Liver (tissue), 9 donors: ENCODE measurements around the gene P2RY1. TPM values are rescaled to one million over a fixed set of nuclear protein-coding genes. Genes with fewer than 3 reads are reported as not detected.

ENCODE experiments used
- DNase-seq: peaks from one replicate; pipeline ENCODE4 v3.0.0-alpha.2; 2017; ENCODE audit warnings: low spot score
- H3K27ac ChIP-seq, 2 donors: one replicate each; pipeline ENCODE4 v1.7.0; 2013; ENCODE audit warnings: inconsistent platforms in 2 of 2, low read length in 2 of 2, control low read depth in 1 of 2, low read depth in 1 of 2, mild to moderate bottlenecking in 1 of 2
- H3K27me3 ChIP-seq, 4 donors: one replicate each; pipeline versions ENCODE4 v1.6.1 to v1.7.0; 2013; ENCODE audit warnings: low read length in 3 of 4, inconsistent platforms in 1 of 4, mild to moderate bottlenecking in 1 of 4, moderate library complexity in 1 of 4; ENCODE audit not compliant: control insufficient read depth in 4 of 4, insufficient read depth in 4 of 4
- H3K36me3 ChIP-seq, 4 donors: one replicate each; pipeline versions ENCODE4 v1.6.1 to v1.7.0; 2013; ENCODE audit warnings: low read length in 3 of 4, mild to moderate bottlenecking in 3 of 4, low read depth in 1 of 4, moderate library complexity in 1 of 4; ENCODE audit not compliant: control insufficient read depth in 4 of 4, insufficient read depth in 3 of 4
- H3K4me1 ChIP-seq, 4 donors: one replicate each; pipeline versions ENCODE4 v1.6.1 to v1.7.0; 2013; ENCODE audit warnings: low read length in 3 of 4, mild to moderate bottlenecking in 3 of 4, moderate library complexity in 1 of 4; ENCODE audit not compliant: control insufficient read depth in 4 of 4, insufficient read depth in 4 of 4
- H3K4me3 ChIP-seq, 3 donors: one replicate each; pipeline versions ENCODE4 v1.6.1 to v1.7.0; 2013; ENCODE audit warnings: low read length in 3 of 3, control low read depth in 1 of 3, low read depth in 1 of 3, mild to moderate bottlenecking in 1 of 3
- H3K9ac ChIP-seq, 2 donors: one replicate each; pipeline ENCODE4 v1.7.0; 2013; ENCODE audit warnings: low read length in 2 of 2, mild to moderate bottlenecking in 2 of 2, moderate library complexity in 2 of 2, control low read depth in 1 of 2, low read depth in 1 of 2
- H3K9me3 ChIP-seq, 4 donors: one replicate each; pipeline versions ENCODE4 v1.6.1 to v1.7.0; 2013; ENCODE audit warnings: low read length in 3 of 4; ENCODE audit not compliant: control insufficient read depth in 4 of 4
- EGR1 ChIP-seq, 2 donors: IDR thresholded peaks; 2 replicates each; pipeline ENCODE4 v1.6.1; 2016 to 2018; ENCODE audit warnings: antibody characterized with exemption in 2 of 2, low read depth in 2 of 2
- FOXA1 ChIP-seq: IDR thresholded peaks from 2 replicates; pipeline ENCODE4 v1.6.1; 2016; ENCODE audit warnings: antibody characterized with exemption
- FOXA2 ChIP-seq: IDR thresholded peaks from 2 replicates; pipeline ENCODE4 v1.6.1; 2016; ENCODE audit warnings: antibody characterized with exemption
- HNF4A ChIP-seq, 2 donors: conservative IDR thresholded peaks; 2 replicates each; pipeline ENCODE4 v1.6.1; 2016; ENCODE audit warnings: antibody characterized with exemption in 2 of 2, mild to moderate bottlenecking in 2 of 2
- JUND ChIP-seq, 2 donors: IDR thresholded peaks; 2 replicates each; pipeline ENCODE4 v1.6.1; 2016; ENCODE audit warnings: antibody characterized with exemption in 2 of 2
- NR2F2 ChIP-seq: IDR thresholded peaks from 2 replicates; pipeline ENCODE4 v1.6.1; 2016; ENCODE audit warnings: antibody characterized with exemption
- RAD21 ChIP-seq, 2 donors: IDR thresholded peaks; 2 replicates each; pipeline ENCODE4 v1.6.1; 2016; ENCODE audit warnings: antibody characterized with exemption in 2 of 2, mild to moderate bottlenecking in 2 of 2
- RXRA ChIP-seq, 2 donors: IDR thresholded peaks; 2 replicates each; pipeline ENCODE4 v1.6.1; 2017 to 2018; ENCODE audit warnings: antibody characterized with exemption in 2 of 2, mild to moderate bottlenecking in 1 of 2
- SP1 ChIP-seq: IDR thresholded peaks from 2 replicates; pipeline ENCODE4 v1.6.1; 2018; ENCODE audit warnings: antibody characterized with exemption, mild to moderate bottlenecking
- TAF1 ChIP-seq: conservative IDR thresholded peaks from 2 replicates; pipeline ENCODE4 v1.6.1; 2016; ENCODE audit warnings: antibody characterized with exemption, mild to moderate bottlenecking
- YY1 ChIP-seq: IDR thresholded peaks from 2 replicates; pipeline ENCODE4 v1.6.1; 2016; ENCODE audit warnings: antibody characterized with exemption, mild to moderate bottlenecking
- WGBS: extraction: QIAGEN DNeasy Blood & Tissue Kit; methylation state at CpG from one replicate; pipeline ENCODE4 v1.1.7; 2013; 5-methylcytosine and 5-hydroxymethylcytosine counted together
- polyA plus RNA-seq, 2 donors: library from polyadenylated mRNA; stranded (reverse) in 1 of 2; unstranded in 1 of 2; fragments of 200-250 nt in 1 of 2; fragments of >200 nt in 1 of 2; fragmentation: Nextera tagmentation in 1 of 2; extraction: Ambion mirVana in 1 of 2; gene quantifications; one replicate each; pipeline versions ENCODE4 v1.2.1 to v1.2.3, GENCODE V29; 2013 to 2015
- total RNA-seq, 2 donors: library from RNA; depleted of rRNA; stranded (reverse); fragments of >200 nt; gene quantifications; one replicate each; pipeline ENCODE4 v1.2.3, GENCODE V29; 2014
- TF ChIP-seq, protein P1 (sequence below): IDR thresholded peaks from 2 replicates; pipeline ENCODE4 v1.6.1; 2016; ENCODE audit warnings: antibody characterized with exemption, mild to moderate bottlenecking
- TF ChIP-seq, protein P2 (sequence below): IDR thresholded peaks from 2 replicates; pipeline ENCODE4 v1.6.1; 2016; ENCODE audit warnings: antibody characterized with exemption
- TF ChIP-seq, protein P3 (sequence below): IDR thresholded peaks from 2 replicates; pipeline ENCODE4 v1.6.1; 2016; ENCODE audit warnings: antibody characterized with exemption
- TF ChIP-seq, protein P4 (sequence below): IDR thresholded peaks from 2 replicates; pipeline ENCODE4 v1.6.1; 2016; ENCODE audit warnings: antibody characterized with exemption
- TF ChIP-seq, protein P5 (sequence below): fragments of 150-350 bp; IDR thresholded peaks from 2 replicates; pipeline ENCODE4 v1.5.1; 2017; ENCODE audit warnings: improper control_type of control experiment, low read depth, low read length; ENCODE audit not compliant: missing input control
- donor health status: healthy.
- donor health status: healthy.
- donor health status: healthy.
- donor health status: healthy.
- donor health status: healthy.

Gene P2RY1
- total and polyA plus RNA-seq, 4 donors: 0.54 to 7.5 (median 1.9) TPM

DNA sequence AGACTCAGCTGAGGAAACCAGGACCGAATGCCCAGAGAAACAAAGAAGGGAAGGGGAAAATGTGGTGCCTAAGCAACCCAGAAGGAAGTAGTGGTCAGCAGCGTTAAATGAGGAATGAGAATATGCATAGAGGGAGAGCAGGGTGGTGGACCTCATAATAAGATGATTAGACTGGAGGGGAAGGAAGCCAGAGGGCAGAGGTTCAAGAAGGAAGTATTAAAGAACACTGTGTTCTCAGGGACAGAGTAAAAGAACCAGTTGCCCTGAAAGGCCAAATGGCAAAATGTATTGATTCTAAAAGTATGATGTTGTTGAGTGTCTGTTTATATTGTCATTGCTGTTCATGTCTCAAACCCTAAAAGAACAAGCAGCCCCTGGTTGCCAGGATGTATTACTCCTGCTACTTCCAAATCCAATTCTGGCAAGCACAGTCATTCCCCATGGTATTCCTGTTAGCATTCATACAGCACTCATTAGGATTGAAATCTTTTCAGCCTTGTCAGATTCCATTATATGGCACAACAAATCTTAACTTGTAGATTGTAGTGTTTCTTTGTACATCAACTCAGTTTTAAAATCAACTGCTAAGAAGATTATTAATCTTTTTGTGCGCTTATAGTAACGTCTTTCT, 23.4 kb downstream of the P2RY1 start:
- no peak for DNase-seq
- no peaks in the 10 kb centered on the region for H3K9me3 ChIP-seq
- H3K9ac ChIP-seq: no peak overlapping the region
- no peaks in the 10 kb centered on the region for H3K36me3 ChIP-seq
- WGBS: 72% methylated on average over 4 of the region's 4 CpGs
- H3K27ac ChIP-seq: no peak overlapping the region
- no peak overlapping the region for H3K4me3 ChIP-seq
- H3K4me1 ChIP-seq: no peaks in the 10 kb centered on the region
- peak; percentile 88 for TF ChIP-seq NR2F2
- TF ChIP-seq, protein P1, sequence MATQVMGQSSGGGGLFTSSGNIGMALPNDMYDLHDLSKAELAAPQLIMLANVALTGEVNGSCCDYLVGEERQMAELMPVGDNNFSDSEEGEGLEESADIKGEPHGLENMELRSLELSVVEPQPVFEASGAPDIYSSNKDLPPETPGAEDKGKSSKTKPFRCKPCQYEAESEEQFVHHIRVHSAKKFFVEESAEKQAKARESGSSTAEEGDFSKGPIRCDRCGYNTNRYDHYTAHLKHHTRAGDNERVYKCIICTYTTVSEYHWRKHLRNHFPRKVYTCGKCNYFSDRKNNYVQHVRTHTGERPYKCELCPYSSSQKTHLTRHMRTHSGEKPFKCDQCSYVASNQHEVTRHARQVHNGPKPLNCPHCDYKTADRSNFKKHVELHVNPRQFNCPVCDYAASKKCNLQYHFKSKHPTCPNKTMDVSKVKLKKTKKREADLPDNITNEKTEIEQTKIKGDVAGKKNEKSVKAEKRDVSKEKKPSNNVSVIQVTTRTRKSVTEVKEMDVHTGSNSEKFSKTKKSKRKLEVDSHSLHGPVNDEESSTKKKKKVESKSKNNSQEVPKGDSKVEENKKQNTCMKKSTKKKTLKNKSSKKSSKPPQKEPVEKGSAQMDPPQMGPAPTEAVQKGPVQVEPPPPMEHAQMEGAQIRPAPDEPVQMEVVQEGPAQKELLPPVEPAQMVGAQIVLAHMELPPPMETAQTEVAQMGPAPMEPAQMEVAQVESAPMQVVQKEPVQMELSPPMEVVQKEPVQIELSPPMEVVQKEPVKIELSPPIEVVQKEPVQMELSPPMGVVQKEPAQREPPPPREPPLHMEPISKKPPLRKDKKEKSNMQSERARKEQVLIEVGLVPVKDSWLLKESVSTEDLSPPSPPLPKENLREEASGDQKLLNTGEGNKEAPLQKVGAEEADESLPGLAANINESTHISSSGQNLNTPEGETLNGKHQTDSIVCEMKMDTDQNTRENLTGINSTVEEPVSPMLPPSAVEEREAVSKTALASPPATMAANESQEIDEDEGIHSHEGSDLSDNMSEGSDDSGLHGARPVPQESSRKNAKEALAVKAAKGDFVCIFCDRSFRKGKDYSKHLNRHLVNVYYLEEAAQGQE: no peak
- TF ChIP-seq RAD21 (IDR thresholded peaks at IDR 0.05): peak in 1 of 2 donors; percentile 9
- no peaks in the 10 kb centered on the region for H3K27me3 ChIP-seq

DNA sequence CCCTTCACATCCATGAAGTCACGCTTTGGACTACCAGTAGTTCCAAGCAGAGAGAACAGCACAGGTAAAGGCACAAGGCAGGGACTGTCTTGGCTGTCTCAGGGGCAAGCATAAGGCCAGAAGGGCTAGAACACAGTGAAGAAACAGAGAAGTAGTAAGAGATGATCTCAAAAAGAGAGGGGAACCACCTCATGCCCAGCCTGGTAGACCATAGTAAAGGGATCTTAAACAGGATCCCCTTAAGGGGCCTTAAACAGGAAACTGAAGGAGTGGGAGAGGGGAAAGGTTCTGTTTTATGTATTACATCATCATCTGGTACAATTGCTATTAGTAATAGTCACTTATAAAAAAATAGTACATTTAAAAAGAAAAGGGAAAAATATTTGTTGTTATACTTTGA, 25.8 kb downstream of the P2RY1 start:
- TF ChIP-seq RXRA (IDR thresholded peaks at IDR 0.05) (no peak), YY1 (no peak), EGR1 (IDR thresholded peaks at IDR 0.05; ENCODE audit: low read depth in 2 of 2) (no peak), SP1 (no peak), JUND (IDR thresholded peaks at IDR 0.05) (no peak), TAF1 (no peak), HNF4A (conservative IDR thresholded peaks at IDR 0.05) (no peak), FOXA2 (no peak), FOXA1 (no peak), NR2F2 (no peak), RAD21 (IDR thresholded peaks at IDR 0.05) (no peak)
- TF ChIP-seq, protein P1: no peak
- TF ChIP-seq, protein P2, sequence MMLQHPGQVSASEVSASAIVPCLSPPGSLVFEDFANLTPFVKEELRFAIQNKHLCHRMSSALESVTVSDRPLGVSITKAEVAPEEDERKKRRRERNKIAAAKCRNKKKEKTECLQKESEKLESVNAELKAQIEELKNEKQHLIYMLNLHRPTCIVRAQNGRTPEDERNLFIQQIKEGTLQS: no peak
- TF ChIP-seq, protein P3, sequence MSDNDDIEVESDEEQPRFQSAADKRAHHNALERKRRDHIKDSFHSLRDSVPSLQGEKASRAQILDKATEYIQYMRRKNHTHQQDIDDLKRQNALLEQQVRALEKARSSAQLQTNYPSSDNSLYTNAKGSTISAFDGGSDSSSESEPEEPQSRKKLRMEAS: no peak
- TF ChIP-seq, protein P4, sequence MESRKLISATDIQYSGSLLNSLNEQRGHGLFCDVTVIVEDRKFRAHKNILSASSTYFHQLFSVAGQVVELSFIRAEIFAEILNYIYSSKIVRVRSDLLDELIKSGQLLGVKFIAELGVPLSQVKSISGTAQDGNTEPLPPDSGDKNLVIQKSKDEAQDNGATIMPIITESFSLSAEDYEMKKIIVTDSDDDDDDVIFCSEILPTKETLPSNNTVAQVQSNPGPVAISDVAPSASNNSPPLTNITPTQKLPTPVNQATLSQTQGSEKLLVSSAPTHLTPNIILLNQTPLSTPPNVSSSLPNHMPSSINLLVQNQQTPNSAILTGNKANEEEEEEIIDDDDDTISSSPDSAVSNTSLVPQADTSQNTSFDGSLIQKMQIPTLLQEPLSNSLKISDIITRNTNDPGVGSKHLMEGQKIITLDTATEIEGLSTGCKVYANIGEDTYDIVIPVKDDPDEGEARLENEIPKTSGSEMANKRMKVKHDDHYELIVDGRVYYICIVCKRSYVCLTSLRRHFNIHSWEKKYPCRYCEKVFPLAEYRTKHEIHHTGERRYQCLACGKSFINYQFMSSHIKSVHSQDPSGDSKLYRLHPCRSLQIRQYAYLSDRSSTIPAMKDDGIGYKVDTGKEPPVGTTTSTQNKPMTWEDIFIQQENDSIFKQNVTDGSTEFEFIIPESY: no peak
- TF ChIP-seq, protein P5, sequence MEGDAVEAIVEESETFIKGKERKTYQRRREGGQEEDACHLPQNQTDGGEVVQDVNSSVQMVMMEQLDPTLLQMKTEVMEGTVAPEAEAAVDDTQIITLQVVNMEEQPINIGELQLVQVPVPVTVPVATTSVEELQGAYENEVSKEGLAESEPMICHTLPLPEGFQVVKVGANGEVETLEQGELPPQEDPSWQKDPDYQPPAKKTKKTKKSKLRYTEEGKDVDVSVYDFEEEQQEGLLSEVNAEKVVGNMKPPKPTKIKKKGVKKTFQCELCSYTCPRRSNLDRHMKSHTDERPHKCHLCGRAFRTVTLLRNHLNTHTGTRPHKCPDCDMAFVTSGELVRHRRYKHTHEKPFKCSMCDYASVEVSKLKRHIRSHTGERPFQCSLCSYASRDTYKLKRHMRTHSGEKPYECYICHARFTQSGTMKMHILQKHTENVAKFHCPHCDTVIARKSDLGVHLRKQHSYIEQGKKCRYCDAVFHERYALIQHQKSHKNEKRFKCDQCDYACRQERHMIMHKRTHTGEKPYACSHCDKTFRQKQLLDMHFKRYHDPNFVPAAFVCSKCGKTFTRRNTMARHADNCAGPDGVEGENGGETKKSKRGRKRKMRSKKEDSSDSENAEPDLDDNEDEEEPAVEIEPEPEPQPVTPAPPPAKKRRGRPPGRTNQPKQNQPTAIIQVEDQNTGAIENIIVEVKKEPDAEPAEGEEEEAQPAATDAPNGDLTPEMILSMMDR: no peak
- Histone ChIP-seq H3K9ac (no peak overlapping the region), H3K36me3 (no peaks in the 10 kb centered on the region)

More for the DNA sequence above, 25.8 kb downstream of the P2RY1 start:
- Histone ChIP-seq H3K9me3 (no peaks in the 10 kb centered on the region), H3K27ac (no peak overlapping the region), H3K27me3 (no peaks in the 10 kb centered on the region), H3K4me1 (no peaks in the 10 kb centered on the region), H3K4me3 (no peak overlapping the region)
- DNase-seq: no peak
- 83% methylated on average over 1 of the region's 1 CpG for WGBS
